MCF 10A (cell line): ENCODE data around the gene DNER. TPM values are rescaled to one million over a fixed set of nuclear protein-coding genes. Genes with fewer than 3 reads are reported as not detected.
"Not testable (repeated sequence)": the region's sequence is repeated elsewhere in the genome, so short reads cannot be mapped to it uniquely, and the experiment has no call there.

Source experiments
- BruUV-seq: library from RNA; stranded (reverse); fragments of 400-500 nt; replicated peaks from 2 replicates; lab custom pipeline; 2021; lab: Mats Ljungman, UMichigan
- CTCF ChIA-PET: fragments of 300-600 bp; sonication (Branson Sonifier 250); formaldehyde crosslinking; extraction: SDS; loops from one replicate; lab custom pipeline; 2021; ENCODE audit warnings: antibody characterized with exemption, inconsistent platforms; lab: Yijun Ruan, JAX
- POLR2A ChIA-PET: fragments of 300-600, 350-650 bp; sonication (Branson Sonifier 250); formaldehyde crosslinking; extraction: SDS; loops from one replicate; lab custom pipeline; 2020; ENCODE audit warnings: antibody characterized with exemption, inconsistent platforms; lab: Yijun Ruan, JAX
- DNase-seq: peaks from one replicate; pipeline ENCODE4 v3.0.0-alpha.2; 2018; ENCODE audit not compliant: unreplicated experiment
- H3K27ac Mint-ChIP-seq: one replicate; pipeline ENCODE4 v1.8.0; 2022; ENCODE audit warnings: mild to moderate bottlenecking, low read depth, mixed read lengths; ENCODE audit not compliant: unreplicated experiment
- H3K27me3 Mint-ChIP-seq: one replicate; pipeline ENCODE4 v1.8.0; 2022; ENCODE audit warnings: mixed read lengths; ENCODE audit not compliant: insufficient read depth, unreplicated experiment
- H3K36me3 Mint-ChIP-seq: one replicate; pipeline ENCODE4 v1.8.0; 2022; ENCODE audit warnings: mild to moderate bottlenecking, moderate library complexity, mixed read lengths; ENCODE audit not compliant: insufficient read depth, unreplicated experiment
- H3K4me1 Mint-ChIP-seq: one replicate; pipeline ENCODE4 v1.8.0; 2022; ENCODE audit warnings: mixed read lengths; ENCODE audit not compliant: insufficient read depth, unreplicated experiment
- H3K4me3 Mint-ChIP-seq: one replicate; pipeline ENCODE4 v1.8.0; 2022; ENCODE audit warnings: mild to moderate bottlenecking, moderate library complexity, mixed read lengths; ENCODE audit not compliant: unreplicated experiment
- H3K9me3 Mint-ChIP-seq: one replicate; pipeline ENCODE4 v1.8.0; 2022; ENCODE audit warnings: mixed read lengths; ENCODE audit not compliant: unreplicated experiment
- intact Hi-C: fragments of 100-400 bp; cut with micrococcal nuclease; formaldehyde crosslinking; loops from 2 replicates; pipeline ENCODE4 v1.14.1; 2022
- total RNA-seq: library from RNA; stranded (reverse); gene quantifications from 2 replicates; pipeline ENCODE4 v1.2.3, GENCODE V29; 2022
- TF ChIP-seq, protein P1 (sequence below): fragments of 200-600 bp; IDR thresholded peaks from one replicate; pipeline ENCODE4 v1.8.0; 2022; ENCODE audit warnings: antibody characterized with exemption, mild to moderate bottlenecking; ENCODE audit not compliant: unreplicated experiment

DNER gene
- total RNA-seq, 1 experiment from 2014 or later = 49.2 TPM

DNA sequence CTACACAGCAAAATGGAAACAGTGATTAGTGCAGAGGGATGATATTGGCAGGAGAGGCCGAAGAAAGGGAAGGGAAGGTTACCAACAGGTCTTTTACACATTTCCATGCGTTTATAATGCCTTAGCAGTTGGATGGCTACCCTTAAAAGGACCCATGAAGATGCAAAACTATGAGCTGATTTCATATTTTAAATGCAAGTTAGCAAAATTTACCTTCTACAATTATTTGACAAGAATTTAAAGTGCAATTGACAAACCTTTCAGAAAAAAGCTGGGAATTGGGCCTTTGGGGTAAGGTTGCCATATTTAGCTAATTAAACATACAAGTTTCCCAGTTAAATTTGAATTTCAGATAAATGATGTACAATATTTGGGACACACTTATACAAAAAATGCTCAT lies 13.3 kb downstream of the DNER start:
- no peak for DNase-seq

GRCh38 chr2:229695961-229696360 lies 18.4 kb downstream of the DNER start:
- Mint-ChIP-seq H3K27ac (no peak overlapping the region), H3K27me3 (no peaks in the 10 kb centered on the region), H3K4me1 (no peaks in the 10 kb centered on the region), H3K9me3 (no peaks in the 10 kb centered on the region), H3K4me3 (no peak overlapping the region), H3K36me3 (no peaks in the 10 kb centered on the region)
- DNase-seq = no peak
- ChIA-PET CTCF (interaction anchor here (0.7 kb wide), 1 partner anchor 768 kb away, joined by 3 read pairs; no protein-coding TSS in a partner anchor), POLR2A (no interaction called here)
- BruUV-seq = no TSS peak
- intact Hi-C loops = no loop called here
- TF ChIP-seq, protein P1, sequence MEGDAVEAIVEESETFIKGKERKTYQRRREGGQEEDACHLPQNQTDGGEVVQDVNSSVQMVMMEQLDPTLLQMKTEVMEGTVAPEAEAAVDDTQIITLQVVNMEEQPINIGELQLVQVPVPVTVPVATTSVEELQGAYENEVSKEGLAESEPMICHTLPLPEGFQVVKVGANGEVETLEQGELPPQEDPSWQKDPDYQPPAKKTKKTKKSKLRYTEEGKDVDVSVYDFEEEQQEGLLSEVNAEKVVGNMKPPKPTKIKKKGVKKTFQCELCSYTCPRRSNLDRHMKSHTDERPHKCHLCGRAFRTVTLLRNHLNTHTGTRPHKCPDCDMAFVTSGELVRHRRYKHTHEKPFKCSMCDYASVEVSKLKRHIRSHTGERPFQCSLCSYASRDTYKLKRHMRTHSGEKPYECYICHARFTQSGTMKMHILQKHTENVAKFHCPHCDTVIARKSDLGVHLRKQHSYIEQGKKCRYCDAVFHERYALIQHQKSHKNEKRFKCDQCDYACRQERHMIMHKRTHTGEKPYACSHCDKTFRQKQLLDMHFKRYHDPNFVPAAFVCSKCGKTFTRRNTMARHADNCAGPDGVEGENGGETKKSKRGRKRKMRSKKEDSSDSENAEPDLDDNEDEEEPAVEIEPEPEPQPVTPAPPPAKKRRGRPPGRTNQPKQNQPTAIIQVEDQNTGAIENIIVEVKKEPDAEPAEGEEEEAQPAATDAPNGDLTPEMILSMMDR = no peak

More for the DNA sequence above, 13.3 kb downstream of the DNER start:
- no peaks in the 10 kb centered on the region for H3K9me3 Mint-ChIP-seq
- TF ChIP-seq, protein P1 = no peak
- H3K27ac Mint-ChIP-seq = no peak overlapping the region
- H3K4me3 Mint-ChIP-seq = no peak overlapping the region
- H3K36me3 Mint-ChIP-seq = no peaks in the 10 kb centered on the region
- no peaks in the 10 kb centered on the region for H3K4me1 Mint-ChIP-seq
- ChIA-PET CTCF (interaction anchor here (1.9 kb wide), 1 partner anchor 10 kb away, joined by 12 read pairs; no protein-coding TSS in a partner anchor), POLR2A (interaction anchor here (1.5 kb wide), 1 partner anchor 11 kb away, joined by 4 read pairs; no protein-coding TSS in a partner anchor)
- no peaks in the 10 kb centered on the region for H3K27me3 Mint-ChIP-seq
- BruUV-seq = no TSS peak
- intact Hi-C loops = no loop called here

GRCh38 chr2:229693845-229694244 lies 20.5 kb downstream of the DNER start:
- H3K4me3 Mint-ChIP-seq, BruUV-seq, H3K4me1 Mint-ChIP-seq, intact Hi-C loops, DNase-seq, CTCF ChIA-PET, H3K27ac Mint-ChIP-seq, POLR2A ChIA-PET, H3K27me3 Mint-ChIP-seq, H3K36me3 Mint-ChIP-seq, H3K9me3 Mint-ChIP-seq: not testable (repeated sequence)

DNA sequence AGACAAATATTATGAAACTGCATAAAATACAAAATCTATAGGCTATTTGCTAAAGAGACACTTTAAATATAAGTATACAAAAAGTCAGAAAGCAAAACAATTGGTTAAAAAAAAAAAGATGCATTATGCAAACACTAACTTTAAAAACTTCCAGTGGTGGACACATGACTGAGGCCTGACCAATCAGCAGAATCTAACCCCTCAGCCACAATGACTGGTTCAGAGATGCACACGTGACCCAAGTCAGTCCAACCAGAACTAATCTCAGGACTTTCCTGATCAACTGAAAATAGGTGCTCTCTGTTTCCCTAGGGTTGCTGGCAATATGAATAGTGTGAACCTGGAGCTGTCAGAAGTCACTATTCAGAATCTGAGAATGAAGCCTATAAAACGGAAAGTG lies 22.7 kb downstream of the DNER start:
- intact Hi-C loops = no loop called here
- H3K36me3 Mint-ChIP-seq = no peaks in the 10 kb centered on the region

More for the DNA sequence above, 22.7 kb downstream of the DNER start:
- Mint-ChIP-seq H3K4me3 (no peak overlapping the region), H3K4me1 (no peaks in the 10 kb centered on the region), H3K9me3 (no peaks in the 10 kb centered on the region), H3K27ac (no peak overlapping the region), H3K27me3 (no peaks in the 10 kb centered on the region)
- no peak for DNase-seq
- ChIA-PET POLR2A (no interaction called here), CTCF (interaction anchor here (0.7 to 1.5 kb wide), 3 partner anchors 18 to 533 kb away, joined by 3 read pairs; no protein-coding TSS in a partner anchor)
- TF ChIP-seq, protein P1 = no peak
- BruUV-seq = no TSS peak
